GM12874 (cell line): ENCODE measurements around the gene P3H3.

ENCODE experiments used
- CTCF ChIP-seq: IDR thresholded peaks from 2 replicates; pipeline ENCODE4 v1.5.1; 2011; ENCODE audit warnings: low read depth, mild to moderate bottlenecking, control low read depth, low read length, moderate library complexity; ENCODE audit not compliant: insufficient read depth

The P3H3 gene

GRCh38 chr12:6850796-6851152 is 22.6 kb downstream of the P3H3 start:
- TF ChIP-seq CTCF, result no peak

- TF ChIP-seq CTCF, result no peak
Measured at GRCh38 chr12:6851153-6851920, 23.1 kb downstream of the P3H3 start, which contains the start of gene CDCA3. Gene CDCA3 (minus strand): TSS chr12:6851286. CDS start chr12:6850952, 334 bp downstream.

GRCh38 chr12:6851921-6852650 is 23.9 kb downstream of the P3H3 start, which contains the start of gene USP5:
Gene USP5 (plus strand): TSS chr12:6852150. CDS start chr12:6852180, 30 bp downstream.
- no peak for TF ChIP-seq CTCF

GRCh38 chr12:6852651-6853354 is 24.6 kb downstream of the P3H3 start:
- TF ChIP-seq CTCF, result no peak

GRCh38 chr12:6853626-6854025 is 25.4 kb downstream of the P3H3 start:
- TF ChIP-seq CTCF, result no peak

GRCh38 chr12:6854036-6854435 is 25.8 kb downstream of the P3H3 start:
- TF ChIP-seq CTCF, result no peak

- TF ChIP-seq CTCF, result no peak
Measured at GRCh38 chr12:6855322-6855721, 27.1 kb downstream of the P3H3 start.
